ENCODE measurements around the gene ABCA4.

ABCA4 gene

GRCh38 chr1:94056996-94057395 lies 64.0 kb downstream of the ABCA4 start:
- Histone ChIP-seq H3K9me3 (ENCODE audit: control insufficient read depth, low read length) (no peaks in the 10 kb centered on the region), H3K4me2 (ENCODE audit: low read length) (no peak overlapping the region), H3K4me1 (peaks cover 2% of the 10 kb centered on the region), H3K4me3 (ENCODE audit: low read depth, low read length) (no peak overlapping the region), H3K27ac (no peak overlapping the region), H3K36me3 (ENCODE audit: control insufficient read depth, insufficient read depth, low read length) (no peaks in the 10 kb centered on the region), H3K9ac (no peak overlapping the region), H2AFZ (no peak overlapping the region), H3K79me2 (no peaks in the 10 kb centered on the region), H3K27me3 (ENCODE audit: control insufficient read depth, insufficient read depth, low read length) (no peaks in the 10 kb centered on the region)
- TF ChIP-seq CTCF (IDR thresholded peaks at IDR 0.05) = no peak

- Histone ChIP-seq H3K9ac (no peak overlapping the region), H3K4me1 (no peaks in the 10 kb centered on the region), H2AFZ (no peak overlapping the region), H3K36me3 (ENCODE audit: control insufficient read depth, insufficient read depth, low read length) (no peaks in the 10 kb centered on the region), H3K79me2 (no peaks in the 10 kb centered on the region), H3K4me3 (ENCODE audit: low read depth, low read length) (no peak overlapping the region), H3K4me2 (ENCODE audit: low read length) (no peak overlapping the region), H3K27me3 (ENCODE audit: control insufficient read depth, insufficient read depth, low read length) (no peaks in the 10 kb centered on the region), H3K27ac (no peak overlapping the region), H3K9me3 (ENCODE audit: control insufficient read depth, low read length) (no peaks in the 10 kb centered on the region)
- TF ChIP-seq CTCF (IDR thresholded peaks at IDR 0.05) = no peak
Measured at GRCh38 chr1:94056171-94056570, 64.8 kb downstream of the ABCA4 start.

GRCh38 chr1:94055459-94056122 lies 65.4 kb downstream of the ABCA4 start:
- Histone ChIP-seq H3K9ac (no peak overlapping the region), H3K4me1 (no peaks in the 10 kb centered on the region), H3K27me3 (ENCODE audit: control insufficient read depth, insufficient read depth, low read length) (no peaks in the 10 kb centered on the region), H2AFZ (no peak overlapping the region), H3K36me3 (ENCODE audit: control insufficient read depth, insufficient read depth, low read length) (no peaks in the 10 kb centered on the region), H3K9me3 (ENCODE audit: control insufficient read depth, low read length) (no peaks in the 10 kb centered on the region), H3K4me2 (ENCODE audit: low read length) (no peak overlapping the region), H3K27ac (no peak overlapping the region), H3K4me3 (ENCODE audit: low read depth, low read length) (no peak overlapping the region), H3K79me2 (no peaks in the 10 kb centered on the region)
- no peak for TF ChIP-seq CTCF (IDR thresholded peaks at IDR 0.05)

GRCh38 chr1:94050675-94051074 lies 70.3 kb downstream of the ABCA4 start:
- Histone ChIP-seq H3K4me3 (ENCODE audit: low read depth, low read length) (no peak overlapping the region), H2AFZ (no peak overlapping the region), H3K36me3 (ENCODE audit: control insufficient read depth, insufficient read depth, low read length) (no peaks in the 10 kb centered on the region), H3K27ac (no peak overlapping the region), H3K9ac (no peak overlapping the region), H3K79me2 (no peaks in the 10 kb centered on the region), H3K4me1 (no peaks in the 10 kb centered on the region), H3K9me3 (ENCODE audit: control insufficient read depth, low read length) (no peaks in the 10 kb centered on the region), H3K27me3 (ENCODE audit: control insufficient read depth, insufficient read depth, low read length) (no peaks in the 10 kb centered on the region), H3K4me2 (ENCODE audit: low read length) (no peak overlapping the region)
- TF ChIP-seq CTCF (IDR thresholded peaks at IDR 0.05) = no peak

- Histone ChIP-seq H3K9ac (no peak overlapping the region), H2AFZ (no peak overlapping the region), H3K4me3 (ENCODE audit: low read depth, low read length) (no peak overlapping the region), H3K9me3 (ENCODE audit: control insufficient read depth, low read length) (no peaks in the 10 kb centered on the region), H3K79me2 (no peaks in the 10 kb centered on the region), H3K4me1 (no peaks in the 10 kb centered on the region), H3K27ac (no peak overlapping the region), H3K4me2 (ENCODE audit: low read length) (no peak overlapping the region), H3K27me3 (ENCODE audit: control insufficient read depth, insufficient read depth, low read length) (no peaks in the 10 kb centered on the region), H3K36me3 (ENCODE audit: control insufficient read depth, insufficient read depth, low read length) (no peaks in the 10 kb centered on the region)
- no peak for TF ChIP-seq CTCF (IDR thresholded peaks at IDR 0.05)
Measured at GRCh38 chr1:94050254-94050653, 70.7 kb downstream of the ABCA4 start.
